H9 (cell line): ENCODE data around the gene YTHDC2. TPM values are rescaled to one million over a fixed set of nuclear protein-coding genes. Genes with fewer than 3 reads are reported as not detected.

Experiments used
- DNase-seq: peaks from one replicate; pipeline ENCODE4 v3.0.0-alpha.2; 2017
- H2AFZ ChIP-seq: one replicate; pipeline ENCODE4 v1.6.1; 2013; ENCODE audit warnings: mild to moderate bottlenecking, low read length, control low read depth, moderate library complexity
- H2AK5ac ChIP-seq: 2 replicates; pipeline ENCODE4 v1.6.1; 2013; ENCODE audit warnings: low read length, control low read depth, mixed read lengths; ENCODE audit not compliant: insufficient read length
- H2BK120ac ChIP-seq: one replicate; pipeline ENCODE4 v1.6.1; 2013; ENCODE audit warnings: low read depth, mild to moderate bottlenecking, low read length, control low read depth, inconsistent platforms; ENCODE audit not compliant: poor library complexity, severe bottlenecking
- H2BK12ac ChIP-seq: 2 replicates; pipeline ENCODE4 v1.6.1; 2013; ENCODE audit warnings: low read length, control low read depth, mixed read lengths, low read depth; ENCODE audit not compliant: insufficient read length
- H2BK15ac ChIP-seq: 2 replicates; pipeline ENCODE4 v1.6.1; 2013; ENCODE audit warnings: low read depth, low read length, control low read depth
- H2BK20ac ChIP-seq: one replicate; pipeline ENCODE4 v1.6.1; 2013; ENCODE audit warnings: low read depth, mild to moderate bottlenecking, low read length, control low read depth, inconsistent platforms; ENCODE audit not compliant: poor library complexity, severe bottlenecking
- H2BK5ac ChIP-seq: 2 replicates; pipeline ENCODE4 v1.6.1; 2013; ENCODE audit warnings: low read length, control low read depth, mixed read lengths; ENCODE audit not compliant: insufficient read length
- H3K14ac ChIP-seq: 2 replicates; pipeline ENCODE4 v1.6.1; 2013; ENCODE audit warnings: low read length, control low read depth; ENCODE audit not compliant: insufficient read depth
- H3K18ac ChIP-seq: 2 replicates; pipeline ENCODE4 v1.6.1; 2013; ENCODE audit warnings: low read depth, mild to moderate bottlenecking, mixed read lengths, low read length, control low read depth; ENCODE audit not compliant: insufficient read length
- H3K23ac ChIP-seq: 2 replicates; pipeline ENCODE4 v1.6.1; 2013; ENCODE audit warnings: low read length, control low read depth, mixed read lengths, low read depth; ENCODE audit not compliant: insufficient read length
- H3K23me2 ChIP-seq: 2 replicates; pipeline ENCODE4 v1.6.1; 2013; ENCODE audit warnings: low read depth, mild to moderate bottlenecking, mixed read lengths, low read length, control low read depth; ENCODE audit not compliant: insufficient read length, poor library complexity, severe bottlenecking
- H3K27ac ChIP-seq: 2 replicates; pipeline ENCODE4 v1.5.1; 2013; ENCODE audit warnings: low read length, control low read depth, mixed read lengths, low read depth; ENCODE audit not compliant: insufficient read length
- H3K27me3 ChIP-seq: 2 replicates; pipeline ENCODE4 v1.6.1; 2013; ENCODE audit warnings: low read length, control low read depth, inconsistent platforms; ENCODE audit not compliant: insufficient read depth
- H3K4ac ChIP-seq: 2 replicates; pipeline ENCODE4 v1.6.1; 2013; ENCODE audit warnings: low read depth, mild to moderate bottlenecking, control low read depth, inconsistent platforms, low read length, moderate library complexity
- H3K4me1 ChIP-seq: 2 replicates; pipeline ENCODE4 v1.6.1; 2013; ENCODE audit warnings: low read length, control low read depth, inconsistent platforms; ENCODE audit not compliant: insufficient read depth
- H3K4me2 ChIP-seq: 2 replicates; pipeline ENCODE4 v1.6.1; 2013; ENCODE audit warnings: low read length, control low read depth, mixed read lengths; ENCODE audit not compliant: insufficient read length, insufficient read depth
- H3K56ac ChIP-seq: 2 replicates; pipeline ENCODE4 v1.6.1; 2013; ENCODE audit warnings: low read depth, mild to moderate bottlenecking, mixed read lengths, low read length, control low read depth; ENCODE audit not compliant: insufficient read length
- H3K79me1 ChIP-seq: 2 replicates; pipeline ENCODE4 v1.6.1; 2013; ENCODE audit warnings: low read depth, mild to moderate bottlenecking, moderate library complexity, low read length, control low read depth, inconsistent platforms; ENCODE audit not compliant: insufficient read depth, poor library complexity, severe bottlenecking
- H3K79me2 ChIP-seq: 2 replicates; pipeline ENCODE4 v1.6.1; 2013; ENCODE audit warnings: low read length, control low read depth, inconsistent platforms; ENCODE audit not compliant: insufficient read depth
- H3K9ac ChIP-seq: 2 replicates; pipeline ENCODE4 v1.6.1; 2013; ENCODE audit warnings: low read length, control low read depth, mixed read lengths; ENCODE audit not compliant: insufficient read length; ENCODE audit errors: extremely low read depth
- H3K9me3 ChIP-seq: one replicate; pipeline ENCODE4 v1.6.1; 2013; ENCODE audit warnings: low read depth, low read length, inconsistent platforms; ENCODE audit not compliant: control insufficient read depth
- H3T11ph ChIP-seq: one replicate; pipeline ENCODE4 v1.6.1; 2013; ENCODE audit warnings: mild to moderate bottlenecking, low read length, control low read depth, inconsistent platforms
- H4K20me1 ChIP-seq: one replicate; pipeline ENCODE4 v1.6.1; 2013; ENCODE audit not compliant: control insufficient read depth, insufficient read length, insufficient read depth
- H4K5ac ChIP-seq: 2 replicates; pipeline ENCODE4 v1.6.1; 2013; ENCODE audit warnings: low read depth, mild to moderate bottlenecking, mixed read lengths, low read length, control low read depth; ENCODE audit not compliant: insufficient read length
- H4K8ac ChIP-seq: replicated peaks from 2 replicates; pipeline ENCODE4 v1.6.1; 2013; ENCODE audit warnings: low read length, control low read depth, mixed read lengths, low read depth; ENCODE audit not compliant: insufficient read length
- H4K91ac ChIP-seq: 2 replicates; pipeline ENCODE4 v1.6.1; 2013; ENCODE audit warnings: low read depth, mild to moderate bottlenecking, moderate library complexity, mixed read lengths, low read length, control low read depth; ENCODE audit not compliant: insufficient read length
- H3K27ac Mint-ChIP-seq, 3 experiments: 2 replicates in 2 of 3; 3 replicates in 1 of 3; pipeline ENCODE4 v1.8.0; 2020 to 2021; ENCODE audit warnings: mixed read lengths in 3 of 3, mild to moderate bottlenecking in 1 of 3, moderate library complexity in 1 of 3
- H3K27me3 Mint-ChIP-seq: 2 replicates; pipeline ENCODE4 v1.8.0; 2021; ENCODE audit warnings: low read depth, mild to moderate bottlenecking, moderate library complexity, mixed read lengths
- H3K36me3 Mint-ChIP-seq, 3 experiments: 2 replicates in 2 of 3; 3 replicates in 1 of 3; pipeline ENCODE4 v1.8.0; 2020 to 2021; ENCODE audit warnings: low read depth in 3 of 3, mixed read lengths in 3 of 3; ENCODE audit not compliant: insufficient read depth in 1 of 3
- H3K4me1 Mint-ChIP-seq, 2 experiments: 2 replicates each; pipeline ENCODE4 v1.8.0; 2020; ENCODE audit warnings: mixed read lengths in 2 of 2
- H3K4me3 Mint-ChIP-seq, 2 experiments: 2 replicates in 1 of 2; 3 replicates in 1 of 2; pipeline ENCODE4 v1.8.0; 2020 to 2021; ENCODE audit warnings: mild to moderate bottlenecking in 2 of 2, mixed read lengths in 2 of 2, moderate library complexity in 1 of 2
- H3K9me3 Mint-ChIP-seq, 2 experiments: 2 replicates in 1 of 2; 3 replicates in 1 of 2; pipeline ENCODE4 v1.8.0; 2020; ENCODE audit warnings: mild to moderate bottlenecking in 2 of 2, mixed read lengths in 2 of 2, moderate library complexity in 1 of 2
- CTCF ChIP-seq: fragments of 200-600 bp; sonication (generic); conservative IDR thresholded peaks from 3 replicates; pipeline ENCODE4 v1.8.0; 2021; ENCODE audit warnings: antibody characterized with exemption, mild to moderate bottlenecking
- WGBS: extraction: QIAGEN DNeasy Blood & Tissue Kit; methylation state at CpG from one replicate; pipeline ENCODE4 v1.1.7; 2013; ENCODE audit warnings: missing lambda C conversion rate, low lambda C conversion rate, mixed read lengths; ENCODE audit not compliant: insufficient read length; ENCODE audit errors: extremely low coverage; 5-methylcytosine and 5-hydroxymethylcytosine counted together
- total RNA-seq: library from RNA; stranded (reverse); gene quantifications from 2 replicates; pipeline ENCODE4 v1.2.1, GENCODE V29; 2021

Gene YTHDC2
- total RNA-seq, 1 experiment from 2014 or later: 22.5 TPM

- H3K23ac ChIP-seq: no peak overlapping the region
- Mint-ChIP-seq H3K9me3 (peaks cover 17 to 20% of the 10 kb centered on the region in 2 experiments), H3K4me3 (no peak overlapping the region), H3K4me1 (no peaks in the 10 kb centered on the region), H3K36me3 (peaks cover 6 to 17% (median 8%) of the 10 kb centered on the region in 3 experiments), H3K27me3 (peaks cover 18% of the 10 kb centered on the region), H3K27ac (no peak overlapping the region)
- H2AK5ac ChIP-seq: no peak overlapping the region
- no peaks in the 10 kb centered on the region for H3K23me2 ChIP-seq
- H4K5ac ChIP-seq: no peak overlapping the region
- H3K4me1 ChIP-seq: no peaks in the 10 kb centered on the region
- no peak overlapping the region for H3T11ph ChIP-seq
- peaks cover 4% of the 10 kb centered on the region for H3K9me3 ChIP-seq
- no peak overlapping the region for H3K56ac ChIP-seq
- no peak for DNase-seq
- no peak overlapping the region for H3K9ac ChIP-seq
- no peak overlapping the region for H3K18ac ChIP-seq
- WGBS: no CpG with 5 or more reads among the region's 1 CpG
- no peak for TF ChIP-seq CTCF
- no peaks in the 10 kb centered on the region for H4K20me1 ChIP-seq
- no peak overlapping the region for H3K4ac ChIP-seq
- H3K27ac ChIP-seq: no peak overlapping the region
- H3K4me2 ChIP-seq: no peak overlapping the region
- H3K27me3 ChIP-seq: no peaks in the 10 kb centered on the region
- no peak overlapping the region for H4K8ac ChIP-seq
- H3K79me2 ChIP-seq: no peaks in the 10 kb centered on the region
- H2BK20ac ChIP-seq: no peak overlapping the region
- H3K79me1 ChIP-seq: no peaks in the 10 kb centered on the region
- H4K91ac ChIP-seq: no peak overlapping the region
- no peak overlapping the region for H2AFZ ChIP-seq
- H2BK5ac ChIP-seq: no peak overlapping the region
- H2BK15ac ChIP-seq: no peak overlapping the region
- H2BK120ac ChIP-seq: no peak overlapping the region
- H2BK12ac ChIP-seq: no peak overlapping the region
- no peak overlapping the region for H3K14ac ChIP-seq
Observed at GRCh38 chr5:113495422-113495841, 18.1 kb upstream of the YTHDC2 start.
